ENCODE measurements around the gene AGAP3. TPM values are rescaled to one million over a fixed set of nuclear protein-coding genes. Genes with fewer than 3 reads are reported as not detected.

Gene AGAP3
- total and polyA plus RNA-seq, 4 experiments from 2014 or later: 3.0 to 65.8 (median 31.2) TPM

- intact Hi-C loops (cut with micrococcal nuclease): no loop called here
- H3K27me3 Mint-ChIP-seq: no peaks in the 10 kb centered on the region
- H3K9me3 Mint-ChIP-seq: peaks cover 0 to 2% (median 0%) of the 10 kb centered on the region in 8 donors
- ChIA-PET CTCF (ENCODE audit: partially characterized antibody) (interaction anchor here (1.7 kb wide), 1 partner anchor 15 kb away, joined by 7 read pairs; no protein-coding TSS in a partner anchor), POLR2A (ENCODE audit: partially characterized antibody) (no interaction called here)
- H3K4me1 Mint-ChIP-seq: peaks cover 0 to 2% (median 0%) of the 10 kb centered on the region in 4 donors
- no peak for DNase-seq
- H3K36me3 ChIP-seq (ENCODE audit: insufficient read depth, low read length): peaks cover 13% of the 10 kb centered on the region
- H3K27ac ChIP-seq (ENCODE audit: low read depth, low read length): no peak overlapping the region
- no peak overlapping the region for H3K4me3 Mint-ChIP-seq
- no peak overlapping the region for H3K4me3 ChIP-seq (ENCODE audit: low read length in 2 of 2)
- H3K27ac Mint-ChIP-seq: no peak overlapping the region
- no peaks in the 10 kb centered on the region for H3K27me3 ChIP-seq (ENCODE audit: insufficient read depth, low read length)
- peaks cover 35 to 48% of the 10 kb centered on the region in 2 donors for H3K36me3 Mint-ChIP-seq
- H3K4me1 ChIP-seq (ENCODE audit: insufficient read depth, low read length): no peaks in the 10 kb centered on the region
- no peaks in the 10 kb centered on the region for H3K9me3 ChIP-seq (ENCODE audit: control insufficient read depth in 1 of 2, low read length in 2 of 2)
Observed at GRCh38 chr7:151139071-151139790, 53.0 kb downstream of the AGAP3 start.

GRCh38 chr7:151139791-151140190 is 53.5 kb downstream of the AGAP3 start:
- H3K36me3 Mint-ChIP-seq: peaks cover 38 to 47% of the 10 kb centered on the region in 2 donors
- no peak for DNase-seq

GRCh38 chr7:151140826-151141225 is 54.6 kb downstream of the AGAP3 start:
- H3K27me3 ChIP-seq (ENCODE audit: insufficient read depth, low read length): no peaks in the 10 kb centered on the region
- no peak overlapping the region for H3K4me3 ChIP-seq (ENCODE audit: low read length in 2 of 2)
- no peaks in the 10 kb centered on the region for H3K27me3 Mint-ChIP-seq
- H3K27ac ChIP-seq (ENCODE audit: low read depth, low read length): no peak overlapping the region
- intact Hi-C loops (cut with micrococcal nuclease): no loop called here
- no peak overlapping the region for H3K27ac Mint-ChIP-seq
- H3K9me3 ChIP-seq (ENCODE audit: control insufficient read depth in 1 of 2, low read length in 2 of 2): no peaks in the 10 kb centered on the region
- H3K4me3 Mint-ChIP-seq: no peak overlapping the region
- peaks cover 0 to 2% (median 0%) of the 10 kb centered on the region in 4 donors for H3K4me1 Mint-ChIP-seq
- H3K9me3 Mint-ChIP-seq: peaks cover 0 to 2% (median 0%) of the 10 kb centered on the region in 8 donors
- no peak for DNase-seq
- POLR2A ChIA-PET (ENCODE audit: partially characterized antibody): interaction anchor here (0.5 kb wide), 1 partner anchor 38 kb away, joined by 3 read pairs; no protein-coding TSS in a partner anchor
- H3K36me3 Mint-ChIP-seq: peaks cover 34 to 43% of the 10 kb centered on the region in 2 donors
- H3K4me1 ChIP-seq (ENCODE audit: insufficient read depth, low read length): no peaks in the 10 kb centered on the region
- H3K36me3 ChIP-seq (ENCODE audit: insufficient read depth, low read length): no peaks in the 10 kb centered on the region
- CTCF ChIA-PET (ENCODE audit: partially characterized antibody): no interaction called here

More at GRCh38 chr7:151139791-151140190, 53.5 kb downstream of the AGAP3 start:
- Mint-ChIP-seq H3K27me3 (no peaks in the 10 kb centered on the region), H3K9me3 (peaks cover 0 to 2% (median 0%) of the 10 kb centered on the region in 8 donors), H3K27ac (no peak overlapping the region), H3K4me1 (peaks cover 0 to 2% (median 0%) of the 10 kb centered on the region in 4 donors), H3K4me3 (no peak overlapping the region)
- Histone ChIP-seq H3K27me3 (ENCODE audit: insufficient read depth, low read length) (no peaks in the 10 kb centered on the region), H3K4me1 (ENCODE audit: insufficient read depth, low read length) (no peaks in the 10 kb centered on the region), H3K9me3 (ENCODE audit: control insufficient read depth in 1 of 2, low read length in 2 of 2) (no peaks in the 10 kb centered on the region), H3K36me3 (ENCODE audit: insufficient read depth, low read length) (peaks cover 10% of the 10 kb centered on the region), H3K4me3 (ENCODE audit: low read length in 2 of 2) (no peak overlapping the region), H3K27ac (ENCODE audit: low read depth, low read length) (no peak overlapping the region)
- ChIA-PET CTCF (ENCODE audit: partially characterized antibody) (interaction anchor here (1.7 kb wide), 1 partner anchor 16 kb away, joined by 7 read pairs; no protein-coding TSS in a partner anchor), POLR2A (ENCODE audit: partially characterized antibody) (no interaction called here)
- intact Hi-C loops (cut with micrococcal nuclease): no loop called here

- Histone ChIP-seq H3K36me3 (ENCODE audit: insufficient read depth, low read length) (no peaks in the 10 kb centered on the region), H3K4me3 (ENCODE audit: low read length in 2 of 2) (no peak overlapping the region), H3K9me3 (ENCODE audit: control insufficient read depth in 1 of 2, low read length in 2 of 2) (no peaks in the 10 kb centered on the region), H3K27ac (ENCODE audit: low read depth, low read length) (no peak overlapping the region), H3K27me3 (ENCODE audit: insufficient read depth, low read length) (no peaks in the 10 kb centered on the region), H3K4me1 (ENCODE audit: insufficient read depth, low read length) (no peaks in the 10 kb centered on the region)
- no peak overlapping the region for H3K4me3 Mint-ChIP-seq
- peaks cover 0 to 2% (median 0%) of the 10 kb centered on the region in 4 donors for H3K4me1 Mint-ChIP-seq
- intact Hi-C loops (cut with micrococcal nuclease): no loop called here
- ChIA-PET POLR2A (ENCODE audit: partially characterized antibody) (interaction anchor here (0.6 kb wide), 1 partner anchor 155 kb away, joined by 4 read pairs; no protein-coding TSS in a partner anchor), CTCF (ENCODE audit: partially characterized antibody) (no interaction called here)
- H3K36me3 Mint-ChIP-seq: peaks cover 31 to 40% of the 10 kb centered on the region in 2 donors
- no peak for DNase-seq
- H3K27me3 Mint-ChIP-seq: no peaks in the 10 kb centered on the region
- H3K27ac Mint-ChIP-seq: no peak overlapping the region
- H3K9me3 Mint-ChIP-seq: peaks cover 0 to 2% (median 0%) of the 10 kb centered on the region in 8 donors
Observed at GRCh38 chr7:151141311-151141854, 55.1 kb downstream of the AGAP3 start.

GRCh38 chr7:151141855-151142685 is 55.8 kb downstream of the AGAP3 start:
- CTCF ChIA-PET (ENCODE audit: partially characterized antibody): no interaction called here

GRCh38 chr7:151142686-151143040 is 56.4 kb downstream of the AGAP3 start:
- POLR2A ChIA-PET (ENCODE audit: partially characterized antibody): no interaction called here
- CTCF ChIA-PET (ENCODE audit: partially characterized antibody): no interaction called here
- Mint-ChIP-seq H3K4me3 (no peak overlapping the region), H3K4me1 (peaks cover 0 to 2% (median 0%) of the 10 kb centered on the region in 4 donors), H3K27me3 (no peaks in the 10 kb centered on the region), H3K27ac (no peak overlapping the region), H3K36me3 (peaks cover 27 to 36% of the 10 kb centered on the region in 2 donors), H3K9me3 (peaks cover 0 to 2% (median 0%) of the 10 kb centered on the region in 8 donors)
- H3K27me3 ChIP-seq (ENCODE audit: insufficient read depth, low read length): no peaks in the 10 kb centered on the region
- intact Hi-C loops (cut with micrococcal nuclease): no loop called here
- no peaks in the 10 kb centered on the region for H3K9me3 ChIP-seq (ENCODE audit: control insufficient read depth in 1 of 2, low read length in 2 of 2)
- DNase-seq: no peak
- H3K36me3 ChIP-seq (ENCODE audit: insufficient read depth, low read length): no peaks in the 10 kb centered on the region
- no peak overlapping the region for H3K4me3 ChIP-seq (ENCODE audit: low read length in 2 of 2)
- no peak overlapping the region for H3K27ac ChIP-seq (ENCODE audit: low read depth, low read length)
- no peaks in the 10 kb centered on the region for H3K4me1 ChIP-seq (ENCODE audit: insufficient read depth, low read length)

More at GRCh38 chr7:151141855-151142685, 55.8 kb downstream of the AGAP3 start:
- H3K36me3 ChIP-seq (ENCODE audit: insufficient read depth, low read length): no peaks in the 10 kb centered on the region
- Mint-ChIP-seq H3K36me3 (peaks cover 27 to 36% of the 10 kb centered on the region in 2 donors), H3K4me3 (no peak overlapping the region), H3K9me3 (peaks cover 0 to 2% (median 0%) of the 10 kb centered on the region in 8 donors), H3K4me1 (peaks cover 0 to 2% (median 0%) of the 10 kb centered on the region in 4 donors), H3K27me3 (no peaks in the 10 kb centered on the region), H3K27ac (no peak overlapping the region)
- intact Hi-C loops (cut with micrococcal nuclease): no loop called here
- H3K27ac ChIP-seq (ENCODE audit: low read depth, low read length): no peak overlapping the region
- POLR2A ChIA-PET (ENCODE audit: partially characterized antibody): no interaction called here
- no peak overlapping the region for H3K4me3 ChIP-seq (ENCODE audit: low read length in 2 of 2)
- no peaks in the 10 kb centered on the region for H3K9me3 ChIP-seq (ENCODE audit: control insufficient read depth in 1 of 2, low read length in 2 of 2)
- DNase-seq: no peak
- no peaks in the 10 kb centered on the region for H3K27me3 ChIP-seq (ENCODE audit: insufficient read depth, low read length)
- no peaks in the 10 kb centered on the region for H3K4me1 ChIP-seq (ENCODE audit: insufficient read depth, low read length)

Measured in CD4-positive, alpha-beta memory T cell (primary cell).